NB4 (cell line): Measurements from ENCODE around the gene BCL7A.
"Not testable (repeated sequence)": the region's sequence is repeated elsewhere in the genome, so short reads cannot be mapped to it uniquely, and the experiment has no call there.

Experiments used
- DNase-seq: peaks from one replicate; pipeline ENCODE4 v3.0.0; 2010; ENCODE audit warnings: low read depth
- H3K4me3 ChIP-seq: one replicate; pipeline ENCODE4 v1.5.1; 2011; ENCODE audit warnings: mild to moderate bottlenecking, low read depth, low read length, moderate library complexity
- MYC ChIP-seq: IDR thresholded peaks from 2 replicates; pipeline ENCODE4 v1.6.1; 2011; ENCODE audit warnings: low read depth, low read length
- POLR2A ChIP-seq: IDR thresholded peaks from 2 replicates; pipeline ENCODE4 v1.6.1; 2011; ENCODE audit warnings: mild to moderate bottlenecking; ENCODE audit not compliant: insufficient read length; ENCODE audit errors: extremely low read depth
- TF ChIP-seq, protein P1 (sequence below): IDR thresholded peaks from one replicate; pipeline ENCODE4 v1.5.1; 2012; ENCODE audit warnings: low read depth, low read length
- TF ChIP-seq, protein P2 (sequence below): IDR thresholded peaks from 2 replicates; pipeline ENCODE4 v1.6.1; 2011; ENCODE audit warnings: low read depth, low read length

BCL7A gene

DNA sequence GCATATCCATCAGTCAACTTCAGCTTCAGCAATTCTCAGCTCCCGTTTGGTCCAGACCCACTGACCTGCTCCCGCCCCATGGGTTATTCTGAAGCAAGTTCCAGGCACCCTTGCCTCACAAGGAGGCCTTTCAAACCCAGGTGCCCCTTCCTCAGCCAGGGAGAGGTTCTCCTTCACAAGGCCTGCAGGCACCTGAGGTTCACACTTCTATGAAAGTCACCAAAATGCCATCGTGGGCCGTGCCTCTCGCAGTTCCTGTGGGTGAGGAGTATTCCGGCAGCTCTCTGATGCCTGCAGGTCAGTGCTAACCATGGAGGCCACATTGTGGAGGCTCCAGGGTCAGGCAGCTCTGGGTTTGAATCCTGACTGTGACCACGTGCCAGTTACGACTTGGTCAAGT lies 40.2 kb upstream of the BCL7A start:
- DNase-seq = no peak
- no peak for TF ChIP-seq POLR2A
- TF ChIP-seq MYC = no peak
- TF ChIP-seq, protein P1, sequence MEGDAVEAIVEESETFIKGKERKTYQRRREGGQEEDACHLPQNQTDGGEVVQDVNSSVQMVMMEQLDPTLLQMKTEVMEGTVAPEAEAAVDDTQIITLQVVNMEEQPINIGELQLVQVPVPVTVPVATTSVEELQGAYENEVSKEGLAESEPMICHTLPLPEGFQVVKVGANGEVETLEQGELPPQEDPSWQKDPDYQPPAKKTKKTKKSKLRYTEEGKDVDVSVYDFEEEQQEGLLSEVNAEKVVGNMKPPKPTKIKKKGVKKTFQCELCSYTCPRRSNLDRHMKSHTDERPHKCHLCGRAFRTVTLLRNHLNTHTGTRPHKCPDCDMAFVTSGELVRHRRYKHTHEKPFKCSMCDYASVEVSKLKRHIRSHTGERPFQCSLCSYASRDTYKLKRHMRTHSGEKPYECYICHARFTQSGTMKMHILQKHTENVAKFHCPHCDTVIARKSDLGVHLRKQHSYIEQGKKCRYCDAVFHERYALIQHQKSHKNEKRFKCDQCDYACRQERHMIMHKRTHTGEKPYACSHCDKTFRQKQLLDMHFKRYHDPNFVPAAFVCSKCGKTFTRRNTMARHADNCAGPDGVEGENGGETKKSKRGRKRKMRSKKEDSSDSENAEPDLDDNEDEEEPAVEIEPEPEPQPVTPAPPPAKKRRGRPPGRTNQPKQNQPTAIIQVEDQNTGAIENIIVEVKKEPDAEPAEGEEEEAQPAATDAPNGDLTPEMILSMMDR = no peak
- TF ChIP-seq, protein P2, sequence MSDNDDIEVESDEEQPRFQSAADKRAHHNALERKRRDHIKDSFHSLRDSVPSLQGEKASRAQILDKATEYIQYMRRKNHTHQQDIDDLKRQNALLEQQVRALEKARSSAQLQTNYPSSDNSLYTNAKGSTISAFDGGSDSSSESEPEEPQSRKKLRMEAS = no peak
- H3K4me3 ChIP-seq = no peak overlapping the region

DNA sequence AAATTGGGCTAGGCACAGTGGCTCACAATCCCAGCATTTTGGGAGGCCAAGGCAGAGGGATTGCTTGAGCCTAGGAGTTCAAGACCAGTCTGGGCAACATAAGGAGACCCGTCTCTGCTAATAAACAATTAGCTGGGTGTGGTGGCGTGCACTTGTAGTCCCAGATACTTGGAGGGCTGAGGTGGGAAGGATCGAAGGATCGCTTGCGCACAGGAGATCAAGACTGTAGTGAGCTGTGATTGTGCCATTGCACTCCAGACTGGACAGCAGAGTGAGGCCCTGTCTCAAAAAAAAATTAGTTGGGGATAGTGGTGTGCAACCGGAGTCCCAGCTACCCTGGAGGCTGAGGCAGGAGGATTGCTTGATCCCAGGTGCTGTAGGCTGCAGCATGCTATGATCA lies 38.7 kb upstream of the BCL7A start:
- H3K4me3 ChIP-seq = no peak overlapping the region
- TF ChIP-seq MYC = no peak
- no peak for TF ChIP-seq POLR2A
- TF ChIP-seq, protein P2 = no peak
- TF ChIP-seq, protein P1 = no peak

DNA sequence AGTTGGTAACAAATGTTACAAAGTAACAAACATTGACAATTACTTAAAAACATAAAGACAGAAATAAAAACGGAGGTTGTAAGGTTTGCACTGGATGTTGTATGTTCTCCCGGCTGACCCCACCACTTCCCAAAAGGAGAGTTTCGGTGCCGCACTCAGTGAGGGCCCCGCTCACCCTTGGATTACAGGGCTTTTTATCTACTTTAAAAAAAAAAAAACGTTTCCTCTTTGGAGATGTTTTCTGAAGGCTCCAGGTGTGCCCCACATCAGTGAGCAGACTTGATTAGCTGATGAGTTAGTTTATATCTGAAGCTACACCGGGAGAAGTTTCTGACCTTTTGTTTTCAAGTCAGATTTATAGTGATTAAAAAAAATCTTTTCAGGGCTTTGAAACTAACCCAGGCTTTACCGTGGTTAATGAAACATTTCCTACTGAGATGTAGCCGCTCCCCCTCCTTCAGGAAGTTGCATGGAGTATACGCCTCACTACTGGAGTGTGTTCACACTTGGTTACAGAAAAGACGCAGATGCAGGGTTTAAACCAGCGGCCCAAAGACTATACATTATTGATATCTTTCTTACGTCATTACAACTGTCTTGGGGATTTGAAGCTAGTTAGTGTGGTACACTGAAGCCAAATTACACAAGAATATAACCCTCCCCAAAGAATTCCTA lies 38.0 kb upstream of the BCL7A start:
- H3K4me3 ChIP-seq = no peak overlapping the region
- no peak for DNase-seq
- TF ChIP-seq, protein P1 = no peak
- TF ChIP-seq, protein P2 = no peak
- TF ChIP-seq MYC (no peak), POLR2A (no peak)

More for the DNA sequence above, 38.7 kb upstream of the BCL7A start:
- DNase-seq = no peak

DNA sequence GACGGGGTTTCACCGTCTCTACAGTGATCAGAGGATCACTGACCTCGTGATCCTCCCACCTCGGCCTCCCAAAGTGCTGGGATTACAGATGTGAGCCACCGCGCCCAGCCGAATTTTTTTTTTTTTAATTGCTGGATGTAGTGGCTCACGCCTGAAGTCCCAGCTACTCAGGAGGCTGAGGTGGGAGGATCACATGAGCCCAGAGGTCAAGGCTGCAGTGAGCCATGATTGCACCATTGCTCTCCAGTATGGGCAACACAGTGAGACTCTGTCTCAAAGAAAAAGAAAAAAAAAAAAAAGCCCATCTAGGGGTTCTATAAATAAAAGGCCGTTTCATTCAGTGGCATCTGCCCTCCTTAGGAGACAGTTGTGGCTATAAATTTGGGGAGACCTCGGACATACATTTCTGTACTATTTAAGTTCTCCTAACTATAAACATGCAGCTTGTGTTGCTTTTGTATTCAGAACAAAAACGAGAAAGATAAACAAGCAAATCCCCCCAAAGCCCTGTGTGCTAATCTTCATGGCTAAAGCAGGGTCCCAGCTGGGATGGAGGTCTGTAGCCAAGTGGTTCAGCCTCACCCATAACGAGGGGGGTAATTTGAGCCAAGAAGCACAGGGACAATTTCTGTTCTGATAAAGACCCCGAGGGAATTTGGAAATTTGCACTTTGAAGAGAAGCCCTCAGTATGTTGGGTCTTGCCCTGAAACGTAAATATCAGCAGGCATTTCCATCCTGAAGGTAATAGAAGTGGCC lies 35.0 kb upstream of the BCL7A start:
- TF ChIP-seq, protein P2 = no peak
- TF ChIP-seq, protein P1 = no peak
- no peak for TF ChIP-seq POLR2A
- no peak for TF ChIP-seq MYC
- no peak overlapping the region for H3K4me3 ChIP-seq
- DNase-seq = no peak

DNA sequence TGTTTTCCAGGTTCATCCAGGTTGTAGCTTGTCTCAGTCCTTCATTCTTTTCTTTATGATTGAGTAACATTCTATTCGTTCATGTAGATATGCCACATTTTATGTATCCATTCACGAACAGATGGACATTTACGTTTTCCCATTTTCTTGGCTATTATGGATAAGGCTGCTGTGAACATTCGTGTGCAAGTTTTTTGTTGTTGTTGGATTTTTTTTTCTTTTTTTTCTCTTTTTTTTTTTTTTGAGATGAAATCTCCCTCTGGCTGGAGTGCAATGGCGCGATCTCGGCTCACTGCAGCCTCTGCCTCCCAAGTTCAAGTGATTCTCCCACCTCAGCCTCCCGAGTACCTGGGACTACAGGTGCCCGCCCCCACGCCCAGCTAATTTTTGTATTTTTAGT lies 33.2 kb upstream of the BCL7A start:
- not testable (repeated sequence) for DNase-seq, H3K4me3 ChIP-seq

DNA sequence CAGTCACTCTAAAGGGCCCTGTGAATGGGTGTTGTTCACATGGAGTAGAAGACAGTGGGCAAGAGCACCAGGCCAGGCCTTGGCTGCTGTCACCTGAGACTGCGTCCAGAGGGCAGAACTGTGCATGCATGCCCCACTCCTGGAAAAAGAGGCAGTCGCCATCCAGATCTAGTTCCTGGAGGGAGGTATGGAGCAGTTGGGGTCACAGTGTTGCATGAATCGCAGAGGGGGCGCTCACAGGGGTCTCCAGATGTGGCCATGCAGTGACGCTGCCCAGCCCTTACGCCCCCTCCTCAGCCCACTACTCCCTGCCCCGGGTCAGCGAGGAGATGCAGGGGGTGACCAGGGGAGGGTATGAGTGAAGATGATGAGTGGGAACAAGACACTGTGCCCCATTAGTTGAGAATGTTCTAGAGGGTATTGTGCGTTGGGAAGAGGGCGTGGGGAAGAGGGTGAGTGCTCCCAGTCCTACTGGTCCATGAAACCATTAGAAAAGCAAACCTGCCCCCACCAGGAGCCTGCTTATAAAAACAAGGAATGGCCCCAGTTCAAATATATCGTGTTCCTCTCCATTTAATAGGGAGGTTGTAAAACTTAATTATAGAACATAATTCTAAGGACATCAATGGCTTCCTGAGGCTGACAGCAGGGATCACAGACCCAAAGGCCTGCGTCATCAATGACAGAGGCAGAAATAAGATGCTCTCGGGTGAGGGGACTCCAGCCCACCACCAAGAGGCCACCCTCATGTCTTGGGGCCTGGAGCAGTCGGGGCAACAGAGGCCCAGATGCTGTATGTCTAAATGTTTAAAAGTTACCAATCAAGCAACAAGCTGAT lies 32.2 kb upstream of the BCL7A start:
- H3K4me3 ChIP-seq = no peak overlapping the region
- DNase-seq = no peak
- TF ChIP-seq MYC (no peak), POLR2A (no peak)
- TF ChIP-seq, protein P1 = no peak
- TF ChIP-seq, protein P2 = no peak
